GM18499 (cell line): ENCODE measurements around the gene KIAA0825.

Experiments
- ATAC-seq: cut with Tn5 transposase; IDR thresholded peaks from one replicate; pipeline ENCODE4 v1.9.1; 2021; ENCODE audit warnings: moderate number of reproducible peaks; ENCODE audit not compliant: insufficient read depth, unreplicated experiment

The KIAA0825 gene

GRCh38 chr5:94263068-94263467 lies 355.3 kb downstream of the KIAA0825 start:
- ATAC-seq: peak; percentile 56

- no peak for ATAC-seq
Observed at GRCh38 chr5:94260096-94260495, 358.3 kb downstream of the KIAA0825 start.

- ATAC-seq: no peak
Observed at GRCh38 chr5:94254214-94254613, 364.2 kb downstream of the KIAA0825 start.

GRCh38 chr5:94250985-94251384 lies 367.4 kb downstream of the KIAA0825 start:
- ATAC-seq: no peak

GRCh38 chr5:94249430-94249829 lies 369.0 kb downstream of the KIAA0825 start:
- ATAC-seq: no peak

GRCh38 chr5:94248175-94248875 lies 370.1 kb downstream of the KIAA0825 start:
- ATAC-seq: no peak

GRCh38 chr5:94245608-94246007 lies 372.8 kb downstream of the KIAA0825 start:
- ATAC-seq: no peak

- ATAC-seq: no peak
Observed at GRCh38 chr5:94244921-94245320, 373.5 kb downstream of the KIAA0825 start.

- no peak for ATAC-seq
Observed at GRCh38 chr5:94243612-94244011, 374.8 kb downstream of the KIAA0825 start.

- no peak for ATAC-seq
Observed at GRCh38 chr5:94240993-94241651, 377.3 kb downstream of the KIAA0825 start.

GRCh38 chr5:94240596-94240992 lies 377.8 kb downstream of the KIAA0825 start:
- ATAC-seq: no peak

- ATAC-seq: no peak
Observed at GRCh38 chr5:94240134-94240533, 378.3 kb downstream of the KIAA0825 start.

GRCh38 chr5:94239266-94239665 lies 379.1 kb downstream of the KIAA0825 start:
- ATAC-seq: no peak

GRCh38 chr5:94234987-94235386 lies 383.4 kb downstream of the KIAA0825 start:
- ATAC-seq: no peak

- ATAC-seq: no peak
Observed at GRCh38 chr5:94228791-94229190, 389.6 kb downstream of the KIAA0825 start.

- no peak for ATAC-seq
Observed at GRCh38 chr5:94223235-94223634, 395.2 kb downstream of the KIAA0825 start.

GRCh38 chr5:94218374-94218773 lies 400.0 kb downstream of the KIAA0825 start:
- no peak for ATAC-seq

GRCh38 chr5:94217745-94218144 lies 400.7 kb downstream of the KIAA0825 start:
- ATAC-seq: no peak

GRCh38 chr5:94217216-94217615 lies 401.2 kb downstream of the KIAA0825 start:
- no peak for ATAC-seq

- no peak for ATAC-seq
Observed at GRCh38 chr5:94212476-94212875, 405.9 kb downstream of the KIAA0825 start.

GRCh38 chr5:94209774-94210355 lies 408.5 kb downstream of the KIAA0825 start:
- ATAC-seq: no peak

- ATAC-seq: no peak
Observed at GRCh38 chr5:94209272-94209671, 409.1 kb downstream of the KIAA0825 start.
